ENCODE results near the gene FBXO24.
"Not testable (repeated sequence)": the region's sequence is repeated elsewhere in the genome, so short reads cannot be mapped to it uniquely, and the experiment has no call there.

- not testable (repeated sequence) for TF ChIP-seq CTCF (optimal IDR thresholded peaks at IDR 0.05 in 1 of 3, IDR thresholded peaks at IDR 0.05 in 1 of 3, conservative IDR thresholded peaks at IDR 0.05 in 1 of 3; ENCODE audit: extremely low read depth in 1 of 3, insufficient read depth in 2 of 3, low read length in 3 of 3); EZH2 (IDR thresholded peaks at IDR 0.05; ENCODE audit: low read length)
Measured at GRCh38 chr7:100564405-100564804, 21.7 kb upstream of the FBXO24 start.
